GM04504 (cell line): ENCODE results near the gene PSPH.
"Not testable (repeated sequence)": the region's sequence is repeated elsewhere in the genome, so short reads cannot be mapped to it uniquely, and the experiment has no call there.

ENCODE experiments used
- DNase-seq: peaks from one replicate; pipeline ENCODE4 v3.0.0-alpha.2; 2012; ENCODE audit warnings: low read depth

The PSPH gene

DNA sequence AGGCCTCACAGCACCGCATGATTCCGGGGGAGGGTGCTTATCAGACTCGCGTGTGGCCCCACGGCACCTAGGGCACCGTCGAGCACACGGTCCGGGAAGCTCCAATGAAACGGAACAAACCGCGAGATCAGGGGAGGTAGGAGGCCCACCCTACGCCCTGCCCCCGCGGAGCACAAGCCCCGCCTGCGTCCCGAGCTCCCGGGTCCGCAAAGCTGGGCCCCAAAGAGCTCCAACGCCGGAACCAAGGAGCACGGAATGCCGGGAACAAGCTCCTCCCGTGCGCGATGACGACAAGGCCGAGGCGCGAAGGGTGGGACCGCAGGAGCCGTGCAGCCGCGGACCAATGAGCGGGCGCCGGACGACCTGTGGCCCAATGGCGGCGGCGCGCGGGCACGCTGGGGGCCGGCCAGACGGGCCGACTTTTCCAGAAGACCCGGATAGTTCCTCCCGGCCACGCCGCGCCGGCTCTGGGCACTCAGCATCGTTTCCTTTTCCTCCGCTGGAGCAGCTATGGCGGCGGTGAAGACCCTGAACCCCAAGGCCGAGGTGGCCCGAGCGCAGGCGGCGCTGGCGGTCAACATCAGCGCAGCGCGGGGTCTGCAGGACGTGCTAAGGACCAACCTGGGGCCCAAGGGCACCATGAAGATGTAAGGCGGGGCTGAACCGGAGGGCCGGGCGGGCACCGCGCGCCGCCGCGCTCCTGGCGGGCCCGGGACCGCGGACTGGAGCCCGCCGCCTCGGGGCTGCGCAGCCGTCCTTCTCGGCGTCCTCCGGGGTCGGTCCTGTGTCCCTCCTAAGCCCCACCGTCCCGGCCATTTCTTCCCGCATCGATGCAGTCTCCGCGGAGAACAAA, at the start of gene PSPH, which contains the start of gene CCT6A:
TSS of gene PSPH (minus strand) at position 106 of the 853 bp plus-strand sequence. CDS start 30,232 bp downstream, outside the sequence.
TSS of gene CCT6A (plus strand) at position 427 of the 853 bp plus-strand sequence. CDS start at position 511, 84 bp downstream.
- peak; percentile 98 for DNase-seq

DNA sequence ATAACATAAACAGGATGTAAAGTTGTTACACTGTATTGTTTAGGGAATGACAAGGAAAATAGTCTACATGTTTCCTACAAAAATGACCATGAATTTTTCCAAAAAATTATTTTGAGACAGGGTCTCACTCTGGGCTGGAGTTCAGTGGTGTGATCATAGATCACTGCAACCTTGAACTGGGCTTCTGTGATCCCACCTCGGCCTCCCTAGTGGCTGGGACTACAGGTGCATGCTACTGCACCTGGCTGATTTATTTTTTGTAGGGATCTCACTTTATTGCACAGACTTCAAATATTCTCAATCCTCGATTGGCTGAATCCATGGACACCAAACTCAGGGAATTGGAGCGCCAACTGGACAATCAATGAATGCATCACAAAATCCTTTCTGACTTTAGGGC, 48.4 kb upstream of the PSPH start:
- no peak for DNase-seq

DNA sequence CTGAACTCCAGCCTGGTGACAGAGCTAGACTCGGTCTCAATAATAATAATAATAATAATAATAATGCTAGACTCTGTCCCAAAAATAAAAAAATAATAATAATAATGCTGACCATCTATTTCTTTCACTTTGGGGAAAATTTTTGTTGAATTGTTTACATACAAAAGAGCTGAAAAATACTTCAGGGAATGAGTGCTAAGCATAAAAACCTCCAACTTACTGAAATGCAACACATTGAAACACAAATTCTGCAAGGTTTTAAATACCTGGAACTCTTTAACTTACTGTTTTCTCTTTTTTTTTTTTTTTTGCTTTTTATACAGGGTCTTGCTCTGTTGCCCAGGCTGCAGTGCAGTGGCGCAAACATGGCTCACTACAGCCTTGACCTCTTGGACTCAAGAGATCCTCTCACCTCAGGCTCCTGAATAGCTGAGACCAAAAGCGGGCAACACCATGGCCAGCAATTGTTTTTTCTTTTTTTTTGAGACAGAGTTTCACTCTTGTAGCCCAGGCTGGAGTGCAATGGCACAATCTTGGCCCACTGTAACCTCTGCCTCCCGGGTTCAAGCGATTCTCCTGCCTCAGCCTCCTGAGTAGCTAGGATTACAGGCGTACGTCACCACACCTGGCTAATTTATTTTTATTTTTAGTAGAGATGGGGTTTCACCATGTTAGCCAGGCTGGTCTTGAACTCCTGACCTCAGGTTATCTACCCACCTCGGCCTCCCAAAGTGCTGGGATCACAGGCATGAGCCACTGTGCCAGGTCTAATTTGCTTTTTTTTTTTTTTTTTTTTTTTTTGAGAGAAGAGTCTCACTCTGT, 47.2 kb upstream of the PSPH start:
- not testable (repeated sequence) for DNase-seq

DNA sequence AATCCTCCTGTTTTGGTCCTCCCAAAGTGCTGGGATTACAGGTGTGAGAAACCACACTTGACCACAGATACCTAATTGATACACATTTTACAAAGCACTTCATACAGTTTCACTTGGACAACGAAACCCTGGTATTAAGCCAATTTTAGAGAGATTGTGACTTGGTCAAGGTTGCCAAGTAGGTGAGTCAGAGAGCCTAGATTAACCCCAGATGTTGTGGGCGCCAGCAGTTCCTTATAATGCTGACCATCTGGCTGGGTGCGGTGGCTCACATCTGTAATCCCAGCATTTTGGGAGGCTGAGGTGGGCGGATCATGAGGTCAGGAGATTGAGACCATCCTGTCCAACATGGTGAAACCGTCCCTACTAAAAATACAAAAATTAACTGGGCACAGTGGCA, 46.5 kb upstream of the PSPH start:
- DNase-seq, result peak; percentile 90

DNA sequence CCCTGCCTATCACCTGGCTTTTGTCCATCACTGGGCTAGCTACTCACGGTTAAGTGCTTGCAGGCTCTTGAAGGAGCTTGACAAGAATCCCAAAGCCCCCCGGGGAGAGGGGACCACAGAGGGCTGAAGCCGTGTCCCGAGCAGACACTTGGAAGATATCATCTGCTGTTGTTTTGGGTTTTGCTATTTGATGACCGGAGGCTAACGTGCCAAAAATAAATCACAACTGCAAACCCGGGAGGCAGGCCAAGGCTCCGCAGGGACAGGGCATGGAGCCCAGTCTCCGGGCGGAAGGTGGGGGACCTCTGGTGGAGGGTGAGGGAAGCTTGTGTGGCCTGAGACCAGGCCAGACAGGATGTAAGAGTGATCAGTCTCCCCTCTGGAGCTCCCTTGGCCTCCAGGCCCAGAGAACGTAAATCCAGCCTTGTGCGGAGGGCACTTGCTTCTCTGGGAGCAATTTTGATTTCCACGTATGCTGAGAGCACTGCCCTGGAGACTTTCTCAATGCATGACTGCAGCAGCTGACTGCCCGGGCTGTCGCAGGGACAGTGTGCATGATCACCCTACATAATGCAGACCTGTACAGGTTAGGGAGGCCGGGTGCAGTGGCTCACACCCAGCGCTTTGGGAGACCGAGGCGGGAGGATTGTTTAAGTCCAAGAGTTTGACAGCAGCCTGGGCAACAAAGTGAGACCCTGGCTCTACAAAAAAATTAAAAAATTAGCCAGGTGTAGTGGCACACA, 41.7 kb upstream of the PSPH start, which contains the start of gene PHKG1:
TSS of gene PHKG1 (minus strand) at position 164 of the 743 bp plus-strand sequence. CDS start 4,011 bp downstream, outside the sequence.
- peak; percentile 88 for DNase-seq

DNA sequence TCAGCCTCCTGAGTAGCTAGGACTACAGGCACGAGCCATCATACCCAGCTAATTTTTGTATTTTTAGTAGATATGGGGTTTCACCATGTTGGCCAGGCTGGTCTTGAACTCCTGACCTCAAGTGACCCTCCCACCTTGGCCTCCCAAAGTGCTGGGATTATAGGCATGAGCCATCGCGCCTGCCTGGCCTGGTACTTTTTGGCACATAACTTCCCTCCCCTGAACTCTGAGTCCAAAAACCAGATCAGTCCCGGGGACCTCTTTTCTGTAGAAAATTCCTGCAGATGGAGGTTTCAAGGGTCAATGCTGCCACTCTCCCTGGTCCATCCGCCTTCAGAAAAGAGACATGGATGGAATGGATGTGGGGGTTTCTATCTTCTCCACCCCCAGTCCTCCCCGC, 41.1 kb upstream of the PSPH start:
- DNase-seq, result not testable (repeated sequence)

DNA sequence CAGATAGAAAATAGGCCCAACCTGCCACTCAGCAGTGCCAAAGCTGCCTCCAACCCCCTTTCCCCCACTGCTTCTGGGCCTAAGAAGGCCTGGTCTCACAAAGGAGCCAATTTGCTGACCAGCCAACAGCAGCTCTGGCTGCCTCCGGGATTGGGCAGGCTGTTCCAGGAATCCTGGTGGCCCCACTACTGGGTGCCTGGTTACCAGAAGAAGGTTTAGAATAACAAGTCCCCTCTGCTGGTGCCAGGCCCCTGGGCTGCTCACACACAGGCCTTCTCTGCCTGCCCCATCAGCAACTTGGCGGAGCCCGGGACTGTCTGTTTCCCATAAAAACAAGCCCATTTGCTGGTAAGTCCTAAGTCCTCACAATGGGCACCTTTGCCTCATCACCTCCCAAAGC, 40.3 kb upstream of the PSPH start:
- DNase-seq, result no peak

DNA sequence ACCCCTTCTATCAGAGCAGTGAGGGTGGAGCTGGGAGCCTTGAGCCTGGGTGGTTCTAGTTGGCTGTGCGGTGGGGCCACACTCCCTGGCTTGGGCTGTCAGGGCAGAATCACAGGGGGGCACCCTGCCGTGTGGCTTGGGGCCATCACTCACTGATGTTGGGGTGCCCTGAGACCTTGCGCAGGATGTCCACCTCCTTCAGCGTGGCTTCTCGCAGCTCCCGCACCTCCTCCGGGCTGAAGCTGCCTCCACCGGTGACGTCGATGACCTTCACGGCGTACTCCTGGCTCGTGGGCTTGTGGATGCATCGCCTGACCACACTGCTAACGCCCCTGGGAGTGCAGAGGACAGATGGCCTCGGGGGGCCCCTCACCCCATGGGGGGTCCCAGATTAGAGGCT, 36.2 kb upstream of the PSPH start:
- DNase-seq, result no peak

DNA sequence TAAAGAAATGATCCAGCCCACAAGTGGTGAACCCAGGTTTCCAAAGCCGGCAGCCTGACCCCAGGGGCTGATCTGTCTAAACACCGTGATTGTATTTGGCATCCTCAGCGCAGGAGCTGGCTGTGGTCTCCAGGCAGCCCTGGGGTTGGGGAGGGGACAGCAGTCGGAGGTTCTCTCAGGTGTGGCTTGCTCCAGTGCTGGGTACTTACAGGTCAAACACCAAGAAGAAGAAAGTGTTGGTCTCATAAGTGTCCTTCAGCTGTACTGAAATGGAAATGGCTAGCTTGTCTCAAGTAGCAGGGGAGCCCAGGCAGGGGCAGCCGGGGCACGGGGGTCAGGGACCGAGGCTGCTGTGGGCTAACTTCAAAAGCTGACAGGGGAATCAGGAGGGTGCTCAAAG, 35.5 kb upstream of the PSPH start:
- no peak for DNase-seq

DNA sequence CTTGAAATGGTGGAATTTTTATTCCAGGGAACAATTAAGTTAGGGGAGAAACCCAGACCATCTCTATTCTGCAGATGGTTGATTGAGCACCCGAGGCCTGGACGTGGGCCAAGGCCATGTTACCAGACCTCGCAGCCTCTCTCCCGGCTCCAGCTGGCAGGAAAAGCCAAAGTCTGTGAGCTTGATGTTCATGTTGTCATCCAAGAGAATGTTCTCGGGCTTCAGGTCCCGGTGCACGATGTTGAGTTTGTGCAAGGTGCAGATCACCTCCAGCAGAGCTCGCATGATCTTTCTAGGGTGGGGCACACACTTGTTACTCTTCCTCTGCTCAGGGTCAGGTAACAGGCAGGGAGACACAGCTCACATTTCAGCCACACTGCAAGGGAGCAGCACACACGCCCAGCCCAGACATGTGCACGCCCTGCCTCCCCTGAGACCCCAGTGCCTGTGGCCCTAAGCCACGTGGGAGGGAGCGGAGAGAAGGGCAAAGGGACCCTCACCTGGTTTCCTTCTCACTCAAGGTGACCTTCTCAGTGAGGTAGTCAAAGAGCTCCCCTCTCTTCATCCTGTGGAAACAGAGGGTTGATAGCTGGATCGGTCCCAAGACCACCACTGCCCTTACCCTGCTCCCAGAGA, 32.0 kb upstream of the PSPH start:
- DNase-seq, result no peak

DNA sequence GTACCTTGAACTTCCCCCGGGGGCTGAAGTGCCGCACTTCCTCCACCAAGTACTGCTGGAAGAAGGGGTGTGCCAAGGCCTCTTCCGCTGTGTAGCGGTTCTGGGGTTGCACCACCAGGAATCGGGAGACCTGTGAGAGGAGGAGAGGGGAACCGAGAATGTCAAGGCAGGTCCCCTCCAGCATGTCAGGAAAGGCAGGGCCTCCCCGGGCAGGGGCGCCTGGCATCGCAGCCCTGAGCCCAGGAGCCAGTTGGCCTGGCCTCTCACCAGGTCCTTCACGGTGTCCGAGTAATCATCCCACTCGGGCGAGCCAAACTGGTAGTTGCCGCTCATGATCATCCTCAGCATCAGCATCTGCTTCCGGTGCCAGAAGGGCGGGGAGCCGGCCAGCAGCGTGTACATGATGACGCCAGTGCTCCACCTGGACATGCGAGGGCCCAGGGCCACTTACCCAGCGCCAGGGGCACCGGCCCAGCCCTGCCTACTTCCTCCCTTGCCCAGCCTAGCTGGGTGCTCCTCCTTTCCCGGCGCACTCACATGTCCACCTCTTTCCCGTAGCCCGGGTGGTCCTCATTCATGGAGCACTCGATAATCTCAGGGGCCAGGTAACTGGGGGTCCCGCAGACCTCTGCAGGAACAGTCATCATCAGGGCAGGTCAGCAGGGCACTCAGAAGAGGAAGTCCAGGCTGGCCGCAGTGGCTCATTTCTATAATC, 30.5 kb upstream of the PSPH start:
- DNase-seq, result no peak

DNA sequence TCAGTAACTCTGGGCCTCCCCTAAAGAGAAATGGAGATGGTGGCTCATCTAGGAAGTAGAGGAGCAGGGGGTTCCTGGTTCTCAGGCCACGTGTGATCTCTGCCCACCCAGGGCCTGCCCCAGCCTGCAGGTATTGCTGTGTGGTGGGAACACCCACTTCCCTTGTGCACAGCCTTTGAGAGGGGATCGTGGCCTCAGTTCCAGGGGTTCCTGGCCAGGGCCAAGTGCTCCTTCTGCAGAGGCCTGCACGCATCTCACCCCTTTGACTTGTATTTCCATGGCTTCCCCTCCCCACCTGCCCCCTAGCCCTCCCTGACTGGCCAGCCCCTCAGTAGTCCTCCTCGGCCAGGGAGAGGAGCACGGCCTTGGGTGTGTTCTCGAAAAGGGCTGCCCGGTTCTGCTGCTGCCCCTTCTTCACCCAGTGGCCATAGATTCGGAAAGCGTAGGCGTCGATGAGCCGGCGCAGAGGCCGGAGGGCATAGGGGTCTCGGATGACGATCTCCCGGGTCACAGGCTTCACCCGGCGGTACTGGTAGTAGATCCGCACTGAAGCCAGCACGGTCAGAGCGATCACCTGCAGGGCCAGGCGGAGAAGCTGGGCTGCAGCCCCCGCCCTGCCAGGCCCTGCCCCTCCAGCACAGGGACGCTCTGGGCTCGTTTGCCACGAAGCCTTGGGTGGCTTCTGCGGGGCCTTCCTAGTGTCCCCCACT, 29.6 kb upstream of the PSPH start:
- not testable (repeated sequence) for DNase-seq

DNA sequence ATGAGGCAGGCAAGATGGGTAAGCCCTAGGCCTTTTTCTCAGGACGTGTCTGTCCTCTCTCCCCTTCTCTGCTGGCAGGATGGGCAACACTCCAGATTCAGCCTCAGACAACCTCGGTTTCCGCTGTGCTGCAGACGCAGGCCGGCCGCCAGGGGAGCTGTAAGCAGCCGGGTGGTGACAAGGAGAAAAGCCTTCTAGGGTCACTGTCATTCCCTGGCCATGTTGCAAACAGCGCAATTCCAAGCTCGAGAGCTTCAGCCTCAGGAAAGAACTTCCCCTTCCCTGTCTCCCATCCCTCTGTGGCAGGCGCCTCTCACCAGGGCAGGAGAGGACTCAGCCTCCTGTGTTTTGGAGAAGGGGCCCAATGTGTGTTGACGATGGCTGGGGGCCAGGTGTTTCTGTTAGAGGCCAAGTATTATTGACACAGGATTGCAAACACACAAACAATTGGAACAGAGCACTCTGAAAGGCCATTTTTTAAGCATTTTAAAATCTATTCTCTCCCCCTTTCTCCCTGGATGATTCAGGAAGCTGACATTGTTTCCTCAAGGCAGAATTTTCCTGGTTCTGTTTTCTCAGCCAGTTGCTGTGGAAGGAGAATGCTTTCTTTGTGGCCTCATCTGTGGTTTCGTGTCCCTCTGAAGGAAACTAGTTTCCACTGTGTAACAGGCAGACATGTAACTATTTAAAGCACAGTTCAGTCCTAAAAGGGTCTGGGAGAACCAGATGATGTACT, 28.4 kb upstream of the PSPH start:
- no peak for DNase-seq

DNA sequence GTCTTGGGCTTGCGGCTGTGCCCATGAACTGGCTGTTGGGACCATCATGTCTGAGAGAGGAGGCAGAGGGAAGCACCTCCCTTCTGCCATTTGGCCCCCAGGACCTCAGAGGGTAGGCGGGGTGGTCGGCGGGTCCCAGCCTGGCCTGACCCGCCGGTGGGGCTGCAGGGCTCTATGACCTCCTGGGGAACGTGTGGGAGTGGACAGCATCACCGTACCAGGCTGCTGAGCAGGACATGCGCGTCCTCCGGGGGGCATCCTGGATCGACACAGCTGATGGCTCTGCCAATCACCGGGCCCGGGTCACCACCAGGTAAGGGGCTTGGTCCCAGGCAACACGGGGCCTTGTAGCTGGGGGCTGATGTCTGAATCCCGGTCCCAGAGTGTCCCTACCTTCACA, 27.0 kb upstream of the PSPH start:
- DNase-seq, result no peak

DNA sequence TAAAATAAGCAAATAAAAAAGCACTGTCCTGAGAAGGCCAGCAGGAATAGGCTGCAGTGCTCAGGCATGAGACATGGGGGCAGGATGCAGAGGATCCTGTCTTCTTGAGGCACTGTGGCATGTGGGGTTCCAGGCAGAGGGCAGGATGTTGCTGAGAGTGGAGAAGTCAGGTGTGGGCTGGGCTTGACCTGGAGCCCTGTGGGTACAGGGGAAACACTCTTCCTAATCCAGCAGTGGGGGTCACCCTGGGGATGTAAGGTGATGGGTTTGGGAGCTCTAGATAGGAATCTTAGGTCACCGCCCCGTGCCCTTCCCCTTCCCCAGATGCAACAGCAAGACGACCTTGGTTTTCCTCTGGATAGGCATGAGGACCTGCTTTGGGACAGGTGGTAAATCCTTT, 26.4 kb upstream of the PSPH start:
- DNase-seq, result no peak

DNA sequence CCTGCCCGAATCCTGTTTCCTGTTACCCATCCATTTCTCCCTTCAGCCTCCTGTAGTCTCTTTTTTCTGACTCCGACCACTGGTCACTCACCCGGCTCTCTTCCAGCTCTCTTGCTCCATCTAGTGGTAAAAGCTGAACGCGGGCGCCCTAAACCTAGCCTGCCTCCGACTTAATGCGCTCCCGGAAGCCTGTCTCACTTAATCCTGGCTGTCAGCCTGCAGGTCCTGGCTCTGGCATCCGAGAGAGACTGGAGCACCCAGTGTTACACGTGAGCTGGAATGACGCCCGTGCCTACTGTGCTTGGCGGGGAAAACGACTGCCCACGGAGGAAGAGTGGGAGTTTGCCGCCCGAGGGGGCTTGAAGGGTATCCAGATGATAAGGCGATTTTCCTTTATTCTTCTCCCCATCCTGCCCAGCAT, 23.1 kb upstream of the PSPH start:
- DNase-seq, result no peak

DNA sequence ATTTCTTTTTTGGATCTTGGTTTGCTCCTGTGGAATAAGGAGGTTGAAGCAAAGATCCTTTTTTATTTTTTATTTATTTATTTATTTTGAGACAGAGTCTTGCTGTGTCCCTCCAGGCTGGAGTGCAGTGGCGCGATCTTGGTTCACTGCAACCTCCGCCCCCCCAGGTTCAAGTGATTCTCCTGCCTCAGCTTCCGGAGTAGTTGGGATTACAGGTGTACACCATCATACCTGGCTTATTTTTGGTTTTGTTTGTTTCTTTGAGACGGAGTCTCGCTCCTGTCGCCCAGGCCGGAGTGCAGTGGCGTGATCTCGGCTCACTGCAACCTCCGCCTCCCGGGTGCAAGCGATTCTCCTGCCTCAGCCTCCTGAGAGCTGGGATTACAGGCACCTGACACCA, 15.1 kb upstream of the PSPH start:
- not testable (repeated sequence) for DNase-seq

DNA sequence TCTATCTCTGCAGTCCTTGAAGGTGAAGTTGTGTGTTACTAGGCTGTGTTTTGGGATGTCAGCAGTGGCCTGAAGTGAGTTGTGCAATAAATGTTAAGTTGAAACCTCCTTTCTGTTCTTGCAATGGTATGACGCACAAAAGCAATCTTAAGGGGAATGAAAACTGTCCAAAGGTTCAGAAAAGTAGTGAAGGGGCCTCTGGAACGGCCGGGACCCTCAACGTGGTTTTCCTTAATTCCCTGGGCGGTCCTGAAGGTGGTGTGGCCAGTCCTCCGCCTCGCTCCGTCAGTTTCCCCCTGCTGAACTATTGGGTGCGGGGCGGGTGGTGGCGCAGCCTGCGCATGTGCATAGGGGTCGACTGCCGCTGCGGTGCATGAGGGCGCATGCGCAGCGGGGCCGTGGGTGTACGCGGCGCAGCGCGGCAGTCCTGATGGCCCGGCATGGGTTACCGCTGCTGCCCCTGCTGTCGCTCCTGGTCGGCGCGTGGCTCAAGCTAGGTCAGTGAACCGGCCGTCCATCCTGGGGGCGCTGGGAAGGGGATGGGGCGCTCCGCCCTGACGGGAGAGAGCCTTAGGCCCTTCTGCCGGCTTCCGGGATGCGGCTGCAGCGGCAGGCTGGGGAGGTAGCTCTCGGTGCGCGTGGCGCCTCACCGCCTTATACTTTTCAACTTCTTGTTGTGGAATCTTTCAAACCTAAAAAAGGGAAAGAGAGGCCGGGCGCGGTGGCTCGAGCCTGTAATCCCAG, 12.8 kb upstream of the PSPH start, which contains the start of gene SUMF2:
TSS of gene SUMF2 (plus strand) at position 405 of the 744 bp plus-strand sequence. CDS start at position 431, 26 bp downstream.
- DNase-seq, result peak; percentile 79

DNA sequence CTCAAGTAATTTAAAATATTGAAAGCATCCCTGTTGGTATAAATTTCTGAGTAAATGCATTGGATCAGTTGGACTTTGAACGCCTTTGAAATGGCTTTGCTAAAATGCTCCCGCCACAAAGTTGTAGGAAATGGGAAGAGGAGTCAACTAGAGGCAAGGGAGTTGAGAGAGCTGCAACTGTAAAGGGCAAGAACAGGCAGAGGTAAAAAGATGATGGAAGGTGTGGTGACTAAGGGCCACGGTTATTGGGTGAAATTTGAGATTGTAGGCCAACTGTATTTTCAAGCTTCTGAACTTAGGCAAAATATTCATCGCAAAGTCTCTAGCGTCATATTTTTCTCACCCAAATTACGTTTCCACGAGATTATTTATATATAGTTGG, 12.2 kb upstream of the PSPH start:
- DNase-seq, result no peak
